ENCODE data around the gene PRKRIP1.

Gene PRKRIP1

GRCh38 chr7:102421706-102422240 is 25.6 kb downstream of the PRKRIP1 start:
- peaks cover 3% of the 10 kb centered on the region; the same call in 1 of the 2 replicates for H3K4me1 ChIP-seq (ENCODE audit: insufficient read depth, low read length)
- H3K27me3 ChIP-seq (ENCODE audit: insufficient read depth, low read length), result no peaks in the 10 kb centered on the region
- H3K36me3 ChIP-seq (ENCODE audit: insufficient read depth, low read depth, low read length), result peaks cover 56% of the 10 kb centered on the region
- no peak overlapping the region for H3K9ac ChIP-seq (ENCODE audit: low read depth, low read length)
- H3K27ac ChIP-seq (ENCODE audit: low read length), result no peak overlapping the region
- no peak overlapping the region for H3K4me3 ChIP-seq (ENCODE audit: low read length)
- H3K9me3 ChIP-seq (ENCODE audit: insufficient read depth, low read depth, low read length), result no peaks in the 10 kb centered on the region

- H3K9ac ChIP-seq (ENCODE audit: low read depth, low read length), result no peak overlapping the region
- peaks cover 3% of the 10 kb centered on the region; the same call in 1 of the 2 replicates for H3K4me1 ChIP-seq (ENCODE audit: insufficient read depth, low read length)
- H3K4me3 ChIP-seq (ENCODE audit: low read length), result no peak overlapping the region
- no peak overlapping the region for H3K27ac ChIP-seq (ENCODE audit: low read length)
- no peaks in the 10 kb centered on the region for H3K9me3 ChIP-seq (ENCODE audit: insufficient read depth, low read depth, low read length)
- no peaks in the 10 kb centered on the region for H3K27me3 ChIP-seq (ENCODE audit: insufficient read depth, low read length)
- peaks cover 48% of the 10 kb centered on the region for H3K36me3 ChIP-seq (ENCODE audit: insufficient read depth, low read depth, low read length)
Observed at GRCh38 chr7:102424129-102424551, 28.0 kb downstream of the PRKRIP1 start.

GRCh38 chr7:102424787-102425218 is 28.6 kb downstream of the PRKRIP1 start:
- peaks cover 43% of the 10 kb centered on the region for H3K36me3 ChIP-seq (ENCODE audit: insufficient read depth, low read depth, low read length)
- H3K9me3 ChIP-seq (ENCODE audit: insufficient read depth, low read depth, low read length), result no peaks in the 10 kb centered on the region
- H3K9ac ChIP-seq (ENCODE audit: low read depth, low read length), result no peak overlapping the region
- no peak overlapping the region for H3K27ac ChIP-seq (ENCODE audit: low read length)
- no peaks in the 10 kb centered on the region for H3K27me3 ChIP-seq (ENCODE audit: insufficient read depth, low read length)
- H3K4me1 ChIP-seq (ENCODE audit: insufficient read depth, low read length), result peaks cover 3% of the 10 kb centered on the region; the same call in 1 of the 2 replicates
- H3K4me3 ChIP-seq (ENCODE audit: low read length), result no peak overlapping the region

DNA sequence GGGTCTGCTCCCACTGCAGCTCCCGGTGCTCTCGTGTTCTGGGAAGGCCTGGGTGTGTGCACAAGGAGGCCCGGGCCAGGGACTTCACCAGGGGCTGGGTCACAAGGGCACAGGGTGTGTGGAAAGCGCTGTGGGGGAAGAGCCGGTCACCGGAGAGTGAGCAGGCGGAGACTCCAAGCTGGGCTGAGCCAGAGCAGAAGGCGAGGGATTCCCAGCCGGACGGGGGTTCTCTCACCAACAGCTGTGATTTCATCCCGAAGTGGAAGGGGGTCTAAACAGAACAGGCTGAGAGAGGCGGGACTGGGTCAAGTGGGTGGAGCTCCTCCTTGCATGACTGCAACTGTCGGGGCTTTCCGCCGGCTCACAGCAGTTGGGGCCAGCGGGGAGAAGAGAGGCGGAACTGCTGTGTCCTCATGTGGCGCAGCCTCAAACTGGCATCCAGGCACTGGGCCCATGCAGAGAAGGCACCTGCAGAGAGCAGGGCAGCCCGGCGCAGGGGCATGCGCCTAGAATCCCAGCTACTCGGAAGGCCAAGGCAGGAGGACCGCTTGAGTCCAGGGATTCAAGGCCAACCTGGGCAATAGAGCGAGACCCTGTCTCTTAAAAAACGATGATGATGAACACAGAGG is 29.6 kb downstream of the PRKRIP1 start:
- Histone ChIP-seq H3K9me3 (ENCODE audit: insufficient read depth, low read depth, low read length) (no peaks in the 10 kb centered on the region), H3K4me1 (ENCODE audit: insufficient read depth, low read length) (peaks cover 3% of the 10 kb centered on the region; the same call in 1 of the 2 replicates), H3K27ac (ENCODE audit: low read length) (no peak overlapping the region), H3K4me3 (ENCODE audit: low read length) (no peak overlapping the region), H3K36me3 (ENCODE audit: insufficient read depth, low read depth, low read length) (peaks cover 39% of the 10 kb centered on the region), H3K27me3 (ENCODE audit: insufficient read depth, low read length) (no peaks in the 10 kb centered on the region), H3K9ac (ENCODE audit: low read depth, low read length) (no peak overlapping the region)

DNA sequence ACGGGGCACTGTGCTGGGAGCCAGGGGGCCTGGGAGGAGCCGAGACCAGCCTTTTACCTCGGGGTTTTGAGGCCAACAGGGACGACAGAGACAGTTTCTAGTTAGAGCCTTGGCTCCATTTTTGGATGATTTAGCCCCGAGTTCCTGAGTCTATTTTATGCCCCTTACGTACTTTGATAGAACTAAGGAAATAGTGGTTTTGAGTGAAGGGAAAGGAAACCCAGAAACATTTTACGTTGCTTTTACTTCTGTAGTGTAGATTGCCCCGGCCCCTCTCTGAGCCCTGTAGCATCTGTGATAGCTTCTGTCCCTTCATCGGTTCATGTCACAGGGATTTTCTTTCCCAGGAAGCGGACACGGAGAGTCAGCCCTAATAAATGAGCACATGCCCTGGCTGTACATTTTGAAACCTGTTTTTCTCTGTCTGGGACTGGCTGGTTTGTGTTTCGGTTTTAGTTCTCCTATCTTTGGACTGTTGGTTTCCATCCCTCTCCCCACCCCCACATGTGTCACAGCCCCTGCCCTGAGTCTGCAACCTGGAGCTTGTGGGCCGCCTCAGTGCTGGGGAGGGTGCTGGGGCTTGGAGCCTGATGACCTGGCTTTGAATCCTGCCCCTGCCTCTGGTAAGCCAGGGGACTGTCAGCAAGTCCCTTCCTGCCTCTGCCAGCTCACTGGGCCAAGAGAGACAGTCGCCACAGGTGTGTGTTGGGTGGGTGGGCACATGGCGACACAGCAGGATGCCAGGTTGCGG is 30.3 kb downstream of the PRKRIP1 start:
- Histone ChIP-seq H3K27ac (ENCODE audit: low read length) (no peak overlapping the region), H3K36me3 (ENCODE audit: insufficient read depth, low read depth, low read length) (peaks cover 33% of the 10 kb centered on the region), H3K27me3 (ENCODE audit: insufficient read depth, low read length) (no peaks in the 10 kb centered on the region), H3K9me3 (ENCODE audit: insufficient read depth, low read depth, low read length) (no peaks in the 10 kb centered on the region), H3K9ac (ENCODE audit: low read depth, low read length) (no peak overlapping the region), H3K4me3 (ENCODE audit: low read length) (no peak overlapping the region), H3K4me1 (ENCODE audit: insufficient read depth, low read length) (peaks cover 3% of the 10 kb centered on the region; the same call in 1 of the 2 replicates)

DNA sequence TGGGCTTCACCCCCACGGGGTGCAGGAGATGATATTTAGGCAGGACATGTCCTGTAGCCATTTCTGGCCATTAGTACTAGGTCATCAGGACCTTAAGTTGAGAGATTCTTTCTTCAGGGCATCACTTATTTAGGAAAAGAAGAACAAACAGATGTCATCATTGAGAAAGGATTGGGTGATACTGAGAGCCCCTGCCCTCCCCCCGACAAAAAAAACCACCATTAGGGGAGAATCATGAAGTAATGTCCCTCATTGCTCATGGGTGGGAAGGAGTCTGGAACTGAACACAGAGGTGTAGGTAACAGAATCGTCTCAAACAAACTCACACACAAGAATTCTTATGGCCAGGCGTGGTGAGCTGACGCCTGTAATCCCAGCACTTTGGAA is 30.8 kb downstream of the PRKRIP1 start:
- H3K4me3 ChIP-seq (ENCODE audit: low read length), result no peak overlapping the region
- H3K27me3 ChIP-seq (ENCODE audit: insufficient read depth, low read length), result no peaks in the 10 kb centered on the region
- no peak overlapping the region for H3K27ac ChIP-seq (ENCODE audit: low read length)

GRCh38 chr7:102429141-102429899 is 33.2 kb downstream of the PRKRIP1 start:
- Histone ChIP-seq H3K27me3 (ENCODE audit: insufficient read depth, low read length) (no peaks in the 10 kb centered on the region), H3K27ac (ENCODE audit: low read length) (no peak overlapping the region), H3K36me3 (ENCODE audit: insufficient read depth, low read depth, low read length) (peaks cover 28% of the 10 kb centered on the region), H3K9ac (ENCODE audit: low read depth, low read length) (no peak overlapping the region), H3K4me1 (ENCODE audit: insufficient read depth, low read length) (no peaks in the 10 kb centered on the region; the same call in 1 of the 2 replicates), H3K9me3 (ENCODE audit: insufficient read depth, low read depth, low read length) (no peaks in the 10 kb centered on the region), H3K4me3 (ENCODE audit: low read length) (no peak overlapping the region)

More for the DNA sequence above, 30.8 kb downstream of the PRKRIP1 start:
- Histone ChIP-seq H3K4me1 (ENCODE audit: insufficient read depth, low read length) (peaks cover 3% of the 10 kb centered on the region; the same call in 1 of the 2 replicates), H3K9me3 (ENCODE audit: insufficient read depth, low read depth, low read length) (no peaks in the 10 kb centered on the region), H3K9ac (ENCODE audit: low read depth, low read length) (no peak overlapping the region), H3K36me3 (ENCODE audit: insufficient read depth, low read depth, low read length) (peaks cover 29% of the 10 kb centered on the region)

- Histone ChIP-seq H3K9me3 (ENCODE audit: insufficient read depth, low read depth, low read length) (no peaks in the 10 kb centered on the region), H3K36me3 (ENCODE audit: insufficient read depth, low read depth, low read length) (peaks cover 10% of the 10 kb centered on the region), H3K4me3 (ENCODE audit: low read length) (no peak overlapping the region), H3K9ac (ENCODE audit: low read depth, low read length) (no peak overlapping the region), H3K27ac (ENCODE audit: low read length) (no peak overlapping the region), H3K27me3 (ENCODE audit: insufficient read depth, low read length) (no peaks in the 10 kb centered on the region), H3K4me1 (ENCODE audit: insufficient read depth, low read length) (no peaks in the 10 kb centered on the region; the same call in 1 of the 2 replicates)
Observed at GRCh38 chr7:102431617-102432298, 35.6 kb downstream of the PRKRIP1 start.

DNA sequence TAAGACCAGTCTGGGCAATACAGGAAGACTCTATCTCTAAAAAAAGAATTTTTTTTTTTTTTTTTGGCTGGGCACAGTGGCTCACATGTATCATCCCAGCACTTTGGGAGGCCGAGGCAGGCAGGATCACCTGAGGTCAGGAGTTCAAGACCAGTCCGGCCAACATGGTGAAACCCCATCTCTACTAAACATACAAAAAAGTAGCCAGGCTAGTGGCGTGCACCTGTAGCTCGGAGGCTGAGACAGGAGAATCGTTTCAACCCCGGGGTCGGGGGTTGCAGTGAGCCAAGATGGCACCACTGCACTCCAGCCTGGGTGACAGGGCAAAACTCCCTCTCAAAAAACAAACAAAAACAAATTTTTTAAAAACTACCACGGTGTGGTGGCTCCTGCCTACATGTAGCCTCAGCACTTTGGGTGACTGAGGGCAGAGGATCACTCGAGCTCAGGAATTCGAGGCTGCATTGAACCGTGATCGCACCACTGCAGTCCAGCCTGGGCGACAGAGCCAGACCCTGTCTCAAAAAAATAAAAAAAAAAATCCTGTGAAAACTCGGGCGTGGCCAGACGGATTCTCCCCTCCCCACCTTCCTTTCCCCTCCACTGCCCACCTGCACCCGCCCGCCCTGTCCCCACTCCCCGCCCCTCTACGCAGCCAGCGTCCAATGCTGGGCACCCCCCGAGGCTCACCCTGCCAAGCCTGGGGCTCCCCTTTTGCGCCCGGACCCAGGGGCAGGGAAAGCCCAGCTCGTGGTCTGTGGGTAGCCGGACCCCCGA is 36.5 kb downstream of the PRKRIP1 start:
- no peaks in the 10 kb centered on the region for H3K27me3 ChIP-seq (ENCODE audit: insufficient read depth, low read length)
- no peak overlapping the region for H3K27ac ChIP-seq (ENCODE audit: low read length)
- H3K36me3 ChIP-seq (ENCODE audit: insufficient read depth, low read depth, low read length), result 0 out of 2 replicates have a peak, but pooled peaks cover 1% of the 10 kb centered on the region
- peak overlapping the region; percentile 87; the same call in 1 of the 2 replicates for H3K4me3 ChIP-seq (ENCODE audit: low read length)
- peak overlapping the region; percentile 59; the same call in 1 of the 2 replicates for H3K9ac ChIP-seq (ENCODE audit: low read depth, low read length)
- H3K4me1 ChIP-seq (ENCODE audit: insufficient read depth, low read length), result no peaks in the 10 kb centered on the region; the same call in 1 of the 2 replicates
- no peaks in the 10 kb centered on the region for H3K9me3 ChIP-seq (ENCODE audit: insufficient read depth, low read depth, low read length)

- Histone ChIP-seq H3K27me3 (ENCODE audit: insufficient read depth, low read length) (no peaks in the 10 kb centered on the region), H3K36me3 (ENCODE audit: insufficient read depth, low read depth, low read length) (no peaks in the 10 kb centered on the region), H3K9me3 (ENCODE audit: insufficient read depth, low read depth, low read length) (no peaks in the 10 kb centered on the region), H3K27ac (ENCODE audit: low read length) (no peak within 1 kb of the TSS), H3K4me1 (ENCODE audit: insufficient read depth, low read length) (no peaks in the 10 kb centered on the region; the same call in 1 of the 2 replicates), H3K4me3 (ENCODE audit: low read length) (peak within 1 kb of the TSS; percentile 87), H3K9ac (ENCODE audit: low read depth, low read length) (peak within 1 kb of the TSS; percentile 69; the same call in 1 of the 2 replicates)
Observed at GRCh38 chr7:102433219-102434038, 37.3 kb downstream of the PRKRIP1 start, which contains the start of gene ORAI2. Gene ORAI2 (plus strand): TSS chr7:102433575. CDS start chr7:102438957, 5,382 bp downstream.

Measured in iPS-20b (cell line).